Heart left ventricle (tissue), 16 donors: Measurements from ENCODE around the gene ZNF521. TPM values are rescaled to one million over a fixed set of nuclear protein-coding genes. Genes with fewer than 3 reads are reported as not detected.

Experiments
- ATAC-seq, 4 donors: fragments of 200-7000 bp; cut with Tn5 transposase; one replicate each; pipeline ENCODE4 v1.9.1; 2020 to 2022; ENCODE audit warnings: moderate library complexity in 4 of 4, mild to moderate bottlenecking in 3 of 4, moderate number of reproducible peaks in 1 of 4
- DNase-seq, 5 donors: peaks; one replicate each; pipeline ENCODE4 v3.0.0-alpha.2; 2020
- H3K27ac ChIP-seq, 12 donors: fragments of 200-600 bp; sonication (generic) in 4 of 12; one replicate each; pipeline versions ENCODE4 v1.5.0 to v1.8.0; 2016 to 2022; ENCODE audit warnings: mild to moderate bottlenecking in 2 of 12
- H3K27me3 ChIP-seq, 9 donors: fragments of 200-600 bp; sonication (generic) in 2 of 9; one replicate each; pipeline versions ENCODE4 v1.5.1 to v1.8.0; 2016 to 2022; ENCODE audit warnings: mild to moderate bottlenecking in 3 of 9
- H3K36me3 ChIP-seq, 9 donors: fragments of 200-600 bp; sonication (generic) in 2 of 9; one replicate each; pipeline versions ENCODE4 v1.5.0 to v1.8.0; 2018 to 2022; ENCODE audit warnings: mild to moderate bottlenecking in 2 of 9
- H3K4me1 ChIP-seq, 12 donors: fragments of 200-600 bp; sonication (generic) in 4 of 12; one replicate each; pipeline versions ENCODE4 v1.5.0 to v1.8.0; 2016 to 2022; ENCODE audit warnings: mild to moderate bottlenecking in 3 of 12
- H3K4me3 ChIP-seq, 12 donors: fragments of 200-600 bp; sonication (generic) in 4 of 12; one replicate each; pipeline versions ENCODE4 v1.5.0 to v1.8.0; 2017 to 2022; ENCODE audit warnings: mild to moderate bottlenecking in 9 of 12, moderate library complexity in 4 of 12
- H3K9me3 ChIP-seq, 12 donors: fragments of 200-600 bp; sonication (generic) in 4 of 12; one replicate each; pipeline versions ENCODE4 v1.5.0 to v1.8.0; 2016 to 2022; ENCODE audit warnings: mild to moderate bottlenecking in 1 of 12
- CTCF ChIP-seq, 12 donors: fragments of 200-600 bp; sonication (generic) in 4 of 12; IDR thresholded peaks; one replicate each; pipeline versions ENCODE4 v1.5.0 to v1.8.0; 2018 to 2022; ENCODE audit warnings: antibody characterized with exemption in 12 of 12, mild to moderate bottlenecking in 5 of 12
- POLR2A ChIP-seq, 2 donors: fragments of 450-650 bp; IDR thresholded peaks; one replicate each; pipeline ENCODE4 v1.6.1; 2017; ENCODE audit warnings: antibody characterized with exemption in 2 of 2, mild to moderate bottlenecking in 2 of 2, moderate library complexity in 2 of 2
- WGBS, 4 donors: extraction: QIAGEN DNeasy Blood & Tissue Kit in 2 of 4; methylation state at CpG; one replicate each; pipeline versions ENCODE4 v1.1.5 to v1.1.7; 2013 to 2018; 5-methylcytosine and 5-hydroxymethylcytosine counted together
- intact Hi-C, 10 donors: fragments of 100-400 bp; cut with DNase I; formaldehyde crosslinking; loops; one replicate each; pipeline versions ENCODE4 v1.11.1 to v1.14.2; 2022
- polyA plus RNA-seq, 2 donors: library from polyadenylated mRNA; stranded (reverse); fragments of 200-250 nt; gene quantifications; one replicate each; pipeline ENCODE4 v1.2.3, GENCODE V29; 2013
- total RNA-seq, 9 donors: library from RNA; depleted of rRNA in 2 of 9; stranded (reverse); fragments of >200 nt in 2 of 9; fragmentation: NEBNext Ultra II Directional in 3 of 9; extraction: Animal tissue kit (Norgen Biotek cat#: 25700) in 3 of 9; gene quantifications; one replicate each; pipeline versions ENCODE4 v1.1.0 to v1.2.4, GENCODE V29; 2016 to 2023
- donor health status: ischemic (EF 13 %, LVEDD 7.1; RV severe dilation, severe dysfunction).
- donor health status: healthy with polysubstance abuse.
- donor health status: DM: no; HTN: yes; CAD: no.
- donor health status: DM: no; HTN: no; CAD: no.
- donor health status: ischemic (EF 25% LVEDD 6.9; RV normal size, moderate dysfunction).
- donor health status: ischemic (EF 25% LVEDD 5.7; RV mildly dilated, moderate dysfunction).
- donor health status: healthy.
- donor health status: DM: yes; HTN: yes; CAD: no.
- donor health status: ischemic (EF 35%, LVEDD 5.7; RV mildly dilated, moderate dysfunction).
- donor health status: nonischemic (EF 11% LVEDD 7.7; RV severe dilation, severe dysfunction).
- donor health status: DM: yes; HTN: yes; CAD: no.
- donor health status: PGD.
- donor health status: ischemic (EF 29% LVEDD 5.4; RV normal size, mild dysfunction).
- donor health status: nonischemic (EF 23%, LVEDD 6.1; RV moderate dilation, normal function).

Gene ZNF521
- total and polyA plus RNA-seq, 11 donors = 1.5 to 24.4 (median 14.9) TPM

GRCh38 chr18:25289001-25289631 lies 62.9 kb downstream of the ZNF521 start:
- intact Hi-C loops = loop anchor here in 5 of 10 donors (5.0 to 10.0 kb wide), 5 partner anchors 54 to 127 kb away; partner anchors contain the start of gene ZNF521 (in 1 of the 5)
- Histone ChIP-seq H3K4me1 (peaks cover 0 to 43% (median 27%) of the 10 kb centered on the region in 12 donors), H3K36me3 (no peaks in the 10 kb centered on the region), H3K27me3 (no peaks in the 10 kb centered on the region), H3K4me3 (peak overlapping the region in 1 of 12 donors; percentile 29), H3K27ac (peak overlapping the region in 6 of 12 donors; percentile 16 to 51 (median 39)), H3K9me3 (no peaks in the 10 kb centered on the region)
- DNase-seq = no peak
- TF ChIP-seq POLR2A (IDR thresholded peaks at IDR 0.05) = no peak
- TF ChIP-seq CTCF (IDR thresholded peaks at IDR 0.05) = no peak
- WGBS, 4 donors = 53 to 67% (median 65%) methylated on average over 9 of the region's 9 CpGs
- no peak for ATAC-seq

- DNase-seq = no peak
- Histone ChIP-seq H3K36me3 (no peaks in the 10 kb centered on the region), H3K9me3 (no peaks in the 10 kb centered on the region), H3K4me1 (peaks cover 0 to 49% (median 32%) of the 10 kb centered on the region in 12 donors), H3K27ac (peak overlapping the region in 7 of 12 donors; percentile 2 to 51 (median 36)), H3K4me3 (no peak overlapping the region), H3K27me3 (no peaks in the 10 kb centered on the region)
- ATAC-seq = no peak
- TF ChIP-seq POLR2A (IDR thresholded peaks at IDR 0.05) = no peak
- TF ChIP-seq CTCF (IDR thresholded peaks at IDR 0.05) = no peak
- WGBS, 4 donors = 70 to 78% (median 74%) methylated on average over 4 of the region's 4 CpGs
- intact Hi-C loops = loop anchor here in 5 of 10 donors (5.0 to 10.0 kb wide), 5 partner anchors 54 to 126 kb away; partner anchors contain the start of gene ZNF521 (in 1 of the 5)
Observed at GRCh38 chr18:25288340-25288938, 63.5 kb downstream of the ZNF521 start.

- peak overlapping the region in 6 of 12 donors; percentile 3 to 81 (median 44) for H3K27ac ChIP-seq
- no peak for ATAC-seq
- H3K4me1 ChIP-seq = peaks cover 0 to 63% (median 45%) of the 10 kb centered on the region in 12 donors
- no peaks in the 10 kb centered on the region for H3K36me3 ChIP-seq
- no peaks in the 10 kb centered on the region for H3K9me3 ChIP-seq
- DNase-seq = no peak
- H3K27me3 ChIP-seq = no peaks in the 10 kb centered on the region
- no peak overlapping the region for H3K4me3 ChIP-seq
- TF ChIP-seq POLR2A (IDR thresholded peaks at IDR 0.05) = no peak
- no peak for TF ChIP-seq CTCF (IDR thresholded peaks at IDR 0.05)
- intact Hi-C loops = loop anchor here in 5 of 10 donors (5.0 to 10.0 kb wide), 5 partner anchors 52 to 125 kb away; partner anchors contain the start of gene ZNF521 (in 1 of the 5)
- WGBS, 4 donors = 78 to 86% (median 81%) methylated on average over 9 of the region's 9 CpGs
Observed at GRCh38 chr18:25287106-25287505, 64.9 kb downstream of the ZNF521 start.
